Activated CD8-positive, alpha-beta memory T cell treated with anti-CD3 and anti-CD28 coated beads, Interleukin-2, amount 50 U/mL, for 1 hour (primary cell): ENCODE results near the gene PPP1R2.

Experiments used
- DNase-seq: peaks from one replicate; pipeline ENCODE4 v3.0.0-alpha.2; 2020; ENCODE audit errors: extremely low read depth

PPP1R2 gene

DNA sequence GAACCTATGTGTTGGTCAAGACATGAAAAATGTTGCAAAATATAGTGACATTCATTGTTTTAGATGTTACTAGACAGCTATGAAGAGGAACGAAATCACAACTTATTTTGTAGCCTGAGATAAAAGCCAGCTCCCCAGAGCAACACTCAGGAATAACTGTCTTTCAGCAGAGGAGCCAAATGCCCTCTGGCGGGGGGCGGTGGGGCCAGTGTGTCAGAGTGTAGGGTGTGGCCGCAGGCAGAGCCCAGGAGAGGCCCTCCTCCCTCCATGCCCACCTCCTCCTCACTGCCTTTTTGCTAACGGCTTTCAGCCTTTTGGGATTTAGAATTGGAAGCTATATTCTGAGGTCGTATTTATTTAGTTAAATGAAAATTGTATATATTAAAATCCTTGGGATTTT lies 23.7 kb upstream of the PPP1R2 start:
- DNase-seq = no peak

- no peak for DNase-seq
Observed at GRCh38 chr3:195565716-195566115, 22.6 kb upstream of the PPP1R2 start.

- no peak for DNase-seq
Observed at GRCh38 chr3:195563317-195563716, 20.2 kb upstream of the PPP1R2 start.

DNA sequence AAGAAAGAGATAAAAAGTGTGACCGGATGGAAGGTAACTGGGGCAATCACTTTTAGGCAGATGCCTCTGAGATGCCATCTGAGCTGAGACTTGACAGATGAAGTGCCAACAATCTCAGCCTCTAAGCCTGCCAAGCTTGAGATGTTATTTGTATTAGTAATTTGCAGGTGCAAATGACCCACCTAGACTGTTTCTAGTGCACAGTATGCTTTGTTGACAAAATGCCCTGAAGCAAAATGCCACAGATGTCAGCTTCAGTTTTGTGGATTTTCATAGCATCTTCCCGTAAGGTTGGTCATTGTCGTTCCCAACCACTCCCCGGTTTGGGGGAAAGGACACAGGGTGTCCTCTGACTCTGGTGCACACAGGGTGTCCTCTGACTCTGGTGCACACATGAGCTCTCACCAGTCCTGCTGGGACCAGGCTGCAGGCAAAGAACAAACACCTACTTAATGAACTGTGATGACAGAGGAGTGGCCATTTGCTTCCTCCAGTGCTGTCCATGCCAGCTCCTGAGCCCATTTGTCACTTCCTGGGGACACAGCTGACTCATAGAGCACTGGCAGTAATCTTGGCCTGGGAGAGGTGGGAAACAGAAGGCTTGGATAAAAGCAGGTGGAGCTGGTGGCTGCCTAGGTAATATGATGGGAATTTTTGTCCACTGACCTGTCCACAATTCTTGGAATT lies 16.7 kb upstream of the PPP1R2 start:
- DNase-seq = no peak

- no peak for DNase-seq
Observed at GRCh38 chr3:195558602-195559001, 15.5 kb upstream of the PPP1R2 start.

DNA sequence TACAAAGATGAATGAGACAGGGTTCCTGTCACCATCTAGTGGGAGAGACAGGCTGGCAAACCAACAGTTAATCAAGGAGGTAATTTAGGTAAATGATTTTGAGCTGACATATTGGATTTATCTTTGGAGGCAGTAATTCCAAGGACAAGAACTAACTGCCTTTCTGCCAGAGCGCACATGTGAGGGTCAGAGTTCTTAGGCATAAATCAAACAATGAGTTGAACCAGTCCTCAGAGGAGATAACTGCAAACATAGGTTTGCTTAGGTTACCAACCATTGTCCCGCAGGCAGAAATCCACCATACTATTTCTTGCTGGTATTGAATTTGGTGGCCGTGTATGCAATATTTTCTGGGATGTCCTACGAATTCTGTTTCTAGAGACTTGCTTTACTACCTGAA lies 14.2 kb upstream of the PPP1R2 start:
- DNase-seq = no peak

GRCh38 chr3:195556390-195556789 lies 13.3 kb upstream of the PPP1R2 start:
- DNase-seq = no peak

- DNase-seq = no peak
Observed at GRCh38 chr3:195555110-195555509, 12.0 kb upstream of the PPP1R2 start.

- DNase-seq = no peak
Observed at GRCh38 chr3:195554458-195554857, 11.3 kb upstream of the PPP1R2 start.

GRCh38 chr3:195553268-195553667 lies 10.1 kb upstream of the PPP1R2 start:
- no peak for DNase-seq

GRCh38 chr3:195551381-195551978 lies 8.4 kb upstream of the PPP1R2 start:
- DNase-seq = no peak

DNA sequence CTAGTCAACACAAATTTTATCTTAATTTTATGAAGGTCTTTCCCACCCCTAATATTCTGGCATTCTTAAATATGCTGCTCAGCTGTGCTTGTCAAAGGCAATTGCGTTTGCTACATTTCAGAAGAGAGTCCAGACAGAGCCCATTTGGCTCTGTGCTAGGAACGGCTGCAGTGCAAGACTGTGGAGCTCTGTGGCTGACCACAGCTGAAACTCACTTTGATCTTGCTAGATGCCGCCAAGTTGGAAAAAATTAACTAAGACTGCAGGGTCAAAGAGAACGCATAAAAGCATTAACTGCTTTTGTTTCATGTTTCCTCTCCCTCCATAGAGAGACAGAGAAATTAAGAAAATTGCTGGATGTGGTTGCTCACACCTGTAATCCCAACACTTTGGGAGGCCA lies 7.6 kb upstream of the PPP1R2 start:
- no peak for DNase-seq

GRCh38 chr3:195549931-195550519 lies 6.9 kb upstream of the PPP1R2 start:
- peak; percentile 46 for DNase-seq

- DNase-seq = no peak
Observed at GRCh38 chr3:195548987-195549386, 5.9 kb upstream of the PPP1R2 start.

GRCh38 chr3:195548501-195548900 lies 5.4 kb upstream of the PPP1R2 start:
- DNase-seq = no peak

DNA sequence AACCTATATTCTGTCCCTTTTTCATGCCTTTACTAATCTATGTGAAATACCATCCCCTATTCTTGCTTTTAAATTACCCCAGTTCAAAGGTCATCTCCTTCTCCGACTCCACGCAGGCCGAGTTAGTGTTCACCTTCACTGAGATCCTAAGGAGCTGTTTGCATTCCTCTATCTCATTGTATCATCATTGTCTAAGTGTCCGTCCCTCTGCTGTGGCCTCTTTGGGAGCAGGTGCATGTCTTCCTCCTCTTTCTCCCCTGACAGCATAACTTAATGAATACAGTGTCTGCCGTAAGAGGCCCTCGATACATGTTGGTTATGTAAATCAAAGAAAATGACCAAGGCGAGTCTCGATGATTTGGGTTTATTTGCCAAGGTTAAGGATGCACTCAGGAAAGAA lies 4.9 kb upstream of the PPP1R2 start:
- DNase-seq = no peak

GRCh38 chr3:195546130-195546560 lies 3.0 kb upstream of the PPP1R2 start:
- no peak for DNase-seq

GRCh38 chr3:195544634-195545033 lies 1.5 kb upstream of the PPP1R2 start:
- DNase-seq = no peak

GRCh38 chr3:195544230-195544536 lies 1.1 kb upstream of the PPP1R2 start:
- DNase-seq = no peak

- no peak for DNase-seq
Observed at GRCh38 chr3:195543500-195544229, 540 bp upstream of the PPP1R2 start.

GRCh38 chr3:195542316-195542697 lies 818 bp downstream of the PPP1R2 start:
- DNase-seq = no peak

- no peak for DNase-seq
Observed at GRCh38 chr3:195540511-195540910, 2.6 kb downstream of the PPP1R2 start.

GRCh38 chr3:195540027-195540426 lies 3.1 kb downstream of the PPP1R2 start:
- no peak for DNase-seq
